Measurements from ENCODE around the gene HNRNPUL1. TPM values are rescaled to one million over a fixed set of nuclear protein-coding genes. Genes with fewer than 3 reads are reported as not detected.

The HNRNPUL1 gene
- total and polyA plus RNA-seq, 2 donors (not counting 3 experiments of a cell fraction or from before 2014, with no cell fraction given): 83.2 to 261 TPM

DNA sequence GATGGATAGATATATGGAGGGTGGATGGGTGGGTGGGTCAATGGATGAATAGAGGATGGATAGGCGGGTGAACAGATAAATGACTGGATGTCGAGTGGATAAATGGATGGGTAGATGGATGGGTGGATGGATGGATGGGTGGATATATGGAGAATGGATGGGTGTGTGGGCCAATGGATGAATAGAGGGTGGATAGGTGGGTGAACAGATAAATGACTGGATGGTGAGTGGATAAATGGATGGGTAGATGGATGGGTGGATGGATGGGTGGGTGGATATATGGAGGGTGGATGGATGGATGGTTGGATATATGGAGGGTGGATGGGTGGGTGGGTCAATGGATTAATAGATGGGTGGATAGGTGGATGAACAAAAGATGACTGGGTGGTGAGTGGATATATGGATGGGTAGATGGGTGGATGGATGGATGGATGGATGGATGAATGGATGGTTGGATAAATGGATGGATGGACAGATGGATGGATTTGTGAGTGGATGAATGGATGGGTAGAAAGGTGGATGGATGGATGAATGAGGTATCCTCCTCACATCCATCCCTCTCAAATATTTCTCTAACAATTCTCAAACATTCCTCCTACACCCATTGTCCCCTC is 24.1 kb upstream of the HNRNPUL1 start:
- ChIA-PET CTCF (no interaction called here), POLR2A (no interaction called here)
- H3K79me2 ChIP-seq (ENCODE audit: control insufficient read depth, insufficient read depth, low read length): peaks cover 15% of the 10 kb centered on the region
- no peak overlapping the region for H3K9ac ChIP-seq (replicated peaks; ENCODE audit: extremely low read depth, insufficient read depth, low read length)
- no peaks in the 10 kb centered on the region for H3K4me1 ChIP-seq (ENCODE audit: control insufficient read depth, extremely low read depth, insufficient read depth, low read length)
- H3K36me3 ChIP-seq (ENCODE audit: control insufficient read depth in 2 of 2, extremely low read depth in 1 of 2, insufficient read depth in 2 of 2, low read length in 2 of 2): peaks cover 27 to 39% of the 10 kb centered on the region in 2 experiments
- TF ChIP-seq FOS (IDR thresholded peaks at IDR 0.05; ENCODE audit: borderline replicate concordance, insufficient read depth, low read length): no peak
- peak; percentile 56 for TF ChIP-seq POLR2A (IDR thresholded peaks at IDR 0.05; ENCODE audit: low read depth, low read length)
- no peak for TF ChIP-seq GATA2 (IDR thresholded peaks at IDR 0.05; ENCODE audit: insufficient read depth, insufficient read length, low read depth, low read length)
- no peak for TF ChIP-seq MYC (IDR thresholded peaks at IDR 0.05; ENCODE audit: low read depth, low read length)
- no peak for TF ChIP-seq POLR2AphosphoS5 (IDR thresholded peaks at IDR 0.05; ENCODE audit: insufficient read depth, low read depth, low read length)
- TF ChIP-seq JUN (IDR thresholded peaks at IDR 0.05; ENCODE audit: borderline replicate concordance, insufficient read depth, insufficient read length, low read depth): no peak
- DNase-seq (ENCODE audit: low read depth, low spot score) (no peak), FAIRE-seq (no peak)
- dilution Hi-C loops (cut with MboI; ENCODE audit: extremely low pct_ligation_motif_present, low sequenced_read_pairs): no loop called here
- BruUV-seq (replicated peaks): no TSS peak
- intact Hi-C loops (cut with micrococcal nuclease): no loop called here
- no peaks in the 10 kb centered on the region for H3K27me3 ChIP-seq (ENCODE audit: control insufficient read depth in 2 of 2, insufficient read depth in 2 of 2, low read length in 2 of 2)
- no peak overlapping the region for H3K27ac ChIP-seq (ENCODE audit: insufficient read depth, low read depth, low read length)
- H3K4me3 ChIP-seq (replicated peaks in 1 of 3; ENCODE audit: insufficient read depth in 1 of 3, low read depth in 1 of 3, low read length in 3 of 3): no peak overlapping the region
- no peaks in the 10 kb centered on the region for H3K9me3 ChIP-seq (replicated peaks; ENCODE audit: control insufficient read depth, insufficient read depth, low read length)
- no peaks in the 10 kb centered on the region for H3K9me1 ChIP-seq (replicated peaks; ENCODE audit: control insufficient read depth, extremely low read depth, insufficient read depth, low read length)
- no peak overlapping the region for H2AFZ ChIP-seq (ENCODE audit: low read depth, low read length)
- H3K4me2 ChIP-seq (ENCODE audit: insufficient read depth, low read length): no peak overlapping the region
- no peaks in the 10 kb centered on the region for H4K20me1 ChIP-seq (replicated peaks; ENCODE audit: control insufficient read depth, extremely low read depth, insufficient read depth, low read length)

DNA sequence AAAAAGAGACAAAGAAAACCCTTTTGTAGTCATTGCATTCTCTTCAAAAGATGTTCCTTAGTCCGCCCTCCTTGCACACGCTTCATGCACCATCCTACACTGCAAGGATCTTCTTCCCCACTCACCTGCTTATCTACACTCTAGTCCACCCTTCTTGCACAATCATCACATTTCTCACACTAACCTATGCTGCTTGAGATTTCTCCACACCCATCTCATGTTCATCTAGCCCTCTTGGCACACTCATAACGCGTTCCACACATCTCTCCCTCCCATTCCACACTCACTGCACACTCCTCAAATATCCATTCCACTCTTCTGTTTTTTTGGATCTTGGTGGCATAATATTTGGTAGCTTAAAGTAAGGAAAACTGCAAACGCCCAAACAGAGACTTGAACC is 22.3 kb upstream of the HNRNPUL1 start:
- no peaks in the 10 kb centered on the region for H3K27me3 ChIP-seq (ENCODE audit: control insufficient read depth in 2 of 2, insufficient read depth in 2 of 2, low read length in 2 of 2)
- TF ChIP-seq, protein P1, sequence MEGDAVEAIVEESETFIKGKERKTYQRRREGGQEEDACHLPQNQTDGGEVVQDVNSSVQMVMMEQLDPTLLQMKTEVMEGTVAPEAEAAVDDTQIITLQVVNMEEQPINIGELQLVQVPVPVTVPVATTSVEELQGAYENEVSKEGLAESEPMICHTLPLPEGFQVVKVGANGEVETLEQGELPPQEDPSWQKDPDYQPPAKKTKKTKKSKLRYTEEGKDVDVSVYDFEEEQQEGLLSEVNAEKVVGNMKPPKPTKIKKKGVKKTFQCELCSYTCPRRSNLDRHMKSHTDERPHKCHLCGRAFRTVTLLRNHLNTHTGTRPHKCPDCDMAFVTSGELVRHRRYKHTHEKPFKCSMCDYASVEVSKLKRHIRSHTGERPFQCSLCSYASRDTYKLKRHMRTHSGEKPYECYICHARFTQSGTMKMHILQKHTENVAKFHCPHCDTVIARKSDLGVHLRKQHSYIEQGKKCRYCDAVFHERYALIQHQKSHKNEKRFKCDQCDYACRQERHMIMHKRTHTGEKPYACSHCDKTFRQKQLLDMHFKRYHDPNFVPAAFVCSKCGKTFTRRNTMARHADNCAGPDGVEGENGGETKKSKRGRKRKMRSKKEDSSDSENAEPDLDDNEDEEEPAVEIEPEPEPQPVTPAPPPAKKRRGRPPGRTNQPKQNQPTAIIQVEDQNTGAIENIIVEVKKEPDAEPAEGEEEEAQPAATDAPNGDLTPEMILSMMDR (IDR thresholded peaks at IDR 0.05; ENCODE audit: extremely low read depth in 1 of 2, insufficient read depth in 1 of 2, low read depth in 1 of 2, low read length in 2 of 2): no peak
- TF ChIP-seq JUN (IDR thresholded peaks at IDR 0.05; ENCODE audit: borderline replicate concordance, insufficient read depth, insufficient read length, low read depth) (no peak), FOS (IDR thresholded peaks at IDR 0.05; ENCODE audit: borderline replicate concordance, insufficient read depth, low read length) (no peak), MYC (IDR thresholded peaks at IDR 0.05; ENCODE audit: low read depth, low read length) (no peak), EZH2 (IDR thresholded peaks at IDR 0.05; ENCODE audit: borderline replicate concordance, low read depth, low read length, severe bottlenecking) (no peak), POLR2AphosphoS5 (IDR thresholded peaks at IDR 0.05; ENCODE audit: insufficient read depth, low read depth, low read length) (no peak), MAX (IDR thresholded peaks at IDR 0.05; ENCODE audit: insufficient read depth, insufficient read length) (no peak), POLR2A (IDR thresholded peaks at IDR 0.05; ENCODE audit: low read depth, low read length) (no peak), GATA2 (IDR thresholded peaks at IDR 0.05; ENCODE audit: insufficient read depth, insufficient read length, low read depth, low read length) (no peak)
- peaks cover 11% of the 10 kb centered on the region for H3K79me2 ChIP-seq (ENCODE audit: control insufficient read depth, insufficient read depth, low read length)
- H3K36me3 ChIP-seq (ENCODE audit: control insufficient read depth in 2 of 2, extremely low read depth in 1 of 2, insufficient read depth in 2 of 2, low read length in 2 of 2): peaks cover 30 to 44% of the 10 kb centered on the region in 2 experiments
- H3K4me3 ChIP-seq (replicated peaks in 1 of 3; ENCODE audit: insufficient read depth in 1 of 3, low read depth in 1 of 3, low read length in 3 of 3): no peak overlapping the region
- dilution Hi-C loops (cut with MboI; ENCODE audit: extremely low pct_ligation_motif_present, low sequenced_read_pairs): no loop called here
- POLR2A ChIA-PET: no interaction called here
- H4K20me1 ChIP-seq (replicated peaks; ENCODE audit: control insufficient read depth, extremely low read depth, insufficient read depth, low read length): no peaks in the 10 kb centered on the region
- H3K4me1 ChIP-seq (ENCODE audit: control insufficient read depth, extremely low read depth, insufficient read depth, low read length): no peaks in the 10 kb centered on the region
- no peaks in the 10 kb centered on the region for H3K9me3 ChIP-seq (replicated peaks; ENCODE audit: control insufficient read depth, insufficient read depth, low read length)
- intact Hi-C loops (cut with micrococcal nuclease): no loop called here
- FAIRE-seq (no peak), DNase-seq (ENCODE audit: low read depth, low spot score) (no peak)
- CTCF ChIA-PET: interaction anchor here (1.0 kb wide), 2 partner anchors 21 to 37 kb away, joined by 5 read pairs; no protein-coding TSS in a partner anchor
- no peak overlapping the region for H3K27ac ChIP-seq (ENCODE audit: insufficient read depth, low read depth, low read length)
- H3K4me2 ChIP-seq (ENCODE audit: insufficient read depth, low read length): no peak overlapping the region
- no peak overlapping the region for H3K9ac ChIP-seq (replicated peaks; ENCODE audit: extremely low read depth, insufficient read depth, low read length)
- no peaks in the 10 kb centered on the region for H3K9me1 ChIP-seq (replicated peaks; ENCODE audit: control insufficient read depth, extremely low read depth, insufficient read depth, low read length)
- BruUV-seq (replicated peaks): no TSS peak
- no peak overlapping the region for H2AFZ ChIP-seq (ENCODE audit: low read depth, low read length)

Data from endothelial cell of umbilical vein (primary cell).